DMS53 treated with DMSO at 0.1 percent for 48 hours (cell line): ENCODE data around the gene MACROD2.

Experiments used
- DNase-seq: peaks from one replicate; lab custom pipeline; 2025; ENCODE audit not compliant: unreplicated experiment; lab: John Stamatoyannopoulos, UW

MACROD2 gene

GRCh38 chr20:14698125-14698524 is 702.8 kb downstream of the MACROD2 start:
- no peak for DNase-seq

GRCh38 chr20:14698605-14699373 is 703.5 kb downstream of the MACROD2 start:
- DNase-seq: no peak

- no peak for DNase-seq
These were observed 705.3 kb downstream of the MACROD2 start for GRCh38 chr20:14700639-14700960.

GRCh38 chr20:14701326-14701725 is 706.0 kb downstream of the MACROD2 start:
- DNase-seq: no peak

GRCh38 chr20:14706555-14706954 is 711.2 kb downstream of the MACROD2 start:
- no peak for DNase-seq

GRCh38 chr20:14707026-14707680 is 711.8 kb downstream of the MACROD2 start:
- DNase-seq: no peak

GRCh38 chr20:14707865-14708596 is 712.7 kb downstream of the MACROD2 start:
- DNase-seq: no peak

- no peak for DNase-seq
These were observed 714.1 kb downstream of the MACROD2 start for GRCh38 chr20:14709439-14709838.

- DNase-seq: no peak
These were observed 715.6 kb downstream of the MACROD2 start for GRCh38 chr20:14710951-14711350.

- no peak for DNase-seq
These were observed 716.3 kb downstream of the MACROD2 start for GRCh38 chr20:14711652-14712051.

- DNase-seq: no peak
These were observed 717.0 kb downstream of the MACROD2 start for GRCh38 chr20:14712302-14712739.

GRCh38 chr20:14715400-14715799 is 720.1 kb downstream of the MACROD2 start:
- no peak for DNase-seq

GRCh38 chr20:14716351-14716801 is 721.1 kb downstream of the MACROD2 start:
- DNase-seq: no peak

GRCh38 chr20:14717134-14717999 is 722.1 kb downstream of the MACROD2 start:
- DNase-seq: peak; percentile 43

GRCh38 chr20:14720251-14720650 is 724.9 kb downstream of the MACROD2 start:
- no peak for DNase-seq

- DNase-seq: no peak
These were observed 726.7 kb downstream of the MACROD2 start for GRCh38 chr20:14721926-14722452.

- DNase-seq: no peak
These were observed 728.3 kb downstream of the MACROD2 start for GRCh38 chr20:14723614-14724013.

- no peak for DNase-seq
These were observed 728.7 kb downstream of the MACROD2 start for GRCh38 chr20:14724036-14724435.

- no peak for DNase-seq
These were observed 729.2 kb downstream of the MACROD2 start for GRCh38 chr20:14724468-14724867.

GRCh38 chr20:14726591-14726990 is 731.3 kb downstream of the MACROD2 start:
- no peak for DNase-seq
